DND-41 (cell line): ENCODE data around the gene PNPLA6.
A peak's percentile ranks its signal among the peaks of the same experiment; 100 is the strongest.

Experiments used
- ATAC-seq: fragments of 200-7000 bp; cut with Tn5 transposase; 3 replicates; pipeline ENCODE4 v1.9.1; 2021; ENCODE audit warnings: low read depth; ENCODE audit not compliant: insufficient read depth
- DNase-seq: peaks from one replicate; pipeline ENCODE4 v3.0.0-alpha.2; 2020
- H2AFZ ChIP-seq: 2 replicates; pipeline ENCODE4 v1.6.0; 2012; ENCODE audit warnings: low read depth, low read length
- H3K27ac ChIP-seq: 2 replicates; pipeline ENCODE4 v1.5.1; 2012; ENCODE audit warnings: low read length, inconsistent platforms
- H3K27me3 ChIP-seq: fragments of 200-600 bp; sonication (generic); 2 replicates; pipeline ENCODE4 v1.6.0; 2012; ENCODE audit warnings: low read length, mild to moderate bottlenecking, inconsistent platforms; ENCODE audit not compliant: insufficient read depth, poor library complexity
- H3K36me3 ChIP-seq: 2 replicates; pipeline ENCODE4 v1.5.1; 2012; ENCODE audit warnings: low read length, inconsistent platforms; ENCODE audit not compliant: insufficient read depth
- H3K4me1 ChIP-seq: 2 replicates; pipeline ENCODE4 v1.5.1; 2012; ENCODE audit warnings: mild to moderate bottlenecking, low read length; ENCODE audit not compliant: insufficient read depth
- H3K4me2 ChIP-seq: 2 replicates; pipeline ENCODE4 v1.6.0; 2012; ENCODE audit warnings: mild to moderate bottlenecking, moderate library complexity, low read length, inconsistent platforms; ENCODE audit not compliant: insufficient read depth
- H3K4me3 ChIP-seq, 2 experiments: fragments of 200-600 bp in 1 of 2; shearing (Covaris generic) in 1 of 2; 2 replicates each; pipeline ENCODE4 v1.5.1; 2012 to 2016; ENCODE audit warnings: inconsistent platforms in 2 of 2, low read length in 2 of 2, mild to moderate bottlenecking in 2 of 2, low read depth in 1 of 2, moderate library complexity in 1 of 2
- H3K79me2 ChIP-seq: 2 replicates; pipeline ENCODE4 v1.6.0; 2012; ENCODE audit warnings: low read length, inconsistent platforms; ENCODE audit not compliant: insufficient read depth
- H3K9ac ChIP-seq: 2 replicates; pipeline ENCODE4 v1.6.0; 2012; ENCODE audit warnings: low read depth, mild to moderate bottlenecking, inconsistent platforms, low read length, moderate library complexity
- H3K9me3 ChIP-seq: 2 replicates; pipeline ENCODE4 v1.5.1; 2012; ENCODE audit warnings: low read length, moderate library complexity, mild to moderate bottlenecking, inconsistent platforms; ENCODE audit not compliant: insufficient read depth, severe bottlenecking
- H4K20me1 ChIP-seq: 2 replicates; pipeline ENCODE4 v1.6.0; 2012; ENCODE audit warnings: low read length; ENCODE audit not compliant: insufficient read depth
- EZH2 ChIP-seq: IDR thresholded peaks from 3 replicates; pipeline ENCODE4 v1.6.1; 2012; ENCODE audit warnings: borderline replicate concordance, low read depth, mild to moderate bottlenecking, moderate library complexity, low read length, inconsistent platforms; ENCODE audit not compliant: severe bottlenecking
- TF ChIP-seq, protein P1 (sequence below): IDR thresholded peaks from 2 replicates; pipeline ENCODE4 v1.5.1; 2012; ENCODE audit warnings: borderline replicate concordance, low read length, moderate library complexity, mild to moderate bottlenecking; ENCODE audit not compliant: poor library complexity, severe bottlenecking; ENCODE audit errors: extremely low read depth

Gene PNPLA6

DNA sequence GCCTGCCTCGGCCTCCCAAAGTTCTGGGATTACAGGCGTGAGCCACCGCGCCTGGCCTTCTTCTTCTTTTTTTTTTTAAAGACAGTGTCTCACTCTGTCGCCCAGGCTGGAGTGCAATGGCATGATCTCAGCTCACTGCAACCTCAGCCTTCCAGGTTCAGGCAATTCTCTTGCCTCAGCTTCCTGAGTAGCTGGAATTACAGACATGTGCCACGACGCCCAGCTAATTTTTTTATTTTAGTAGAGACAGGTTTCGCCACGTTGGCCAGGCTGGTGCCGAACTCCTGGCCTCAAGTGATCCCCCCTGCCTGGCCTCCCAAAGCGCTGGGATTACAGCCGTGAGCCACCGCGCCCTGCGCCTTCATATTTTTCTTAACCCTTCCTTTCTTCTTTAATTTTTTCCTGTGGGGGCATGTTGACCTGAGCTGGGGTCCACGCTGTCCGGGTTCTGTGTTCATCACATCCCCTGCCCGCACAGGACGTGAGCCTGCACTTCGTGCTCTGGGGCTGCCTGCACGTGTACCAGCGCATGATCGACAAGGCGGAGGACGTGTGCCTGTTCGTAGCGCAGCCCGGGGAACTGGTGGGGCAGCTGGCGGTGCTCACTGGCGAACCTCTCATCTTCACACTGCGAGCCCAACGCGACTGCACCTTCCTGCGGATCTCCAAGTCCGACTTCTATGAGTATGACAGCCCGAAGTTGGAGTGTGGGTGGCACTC lies 14.1 kb downstream of the PNPLA6 start:
- no peaks in the 10 kb centered on the region; the same call in 1 of the 2 replicates for H4K20me1 ChIP-seq
- no peak for ATAC-seq

DNA sequence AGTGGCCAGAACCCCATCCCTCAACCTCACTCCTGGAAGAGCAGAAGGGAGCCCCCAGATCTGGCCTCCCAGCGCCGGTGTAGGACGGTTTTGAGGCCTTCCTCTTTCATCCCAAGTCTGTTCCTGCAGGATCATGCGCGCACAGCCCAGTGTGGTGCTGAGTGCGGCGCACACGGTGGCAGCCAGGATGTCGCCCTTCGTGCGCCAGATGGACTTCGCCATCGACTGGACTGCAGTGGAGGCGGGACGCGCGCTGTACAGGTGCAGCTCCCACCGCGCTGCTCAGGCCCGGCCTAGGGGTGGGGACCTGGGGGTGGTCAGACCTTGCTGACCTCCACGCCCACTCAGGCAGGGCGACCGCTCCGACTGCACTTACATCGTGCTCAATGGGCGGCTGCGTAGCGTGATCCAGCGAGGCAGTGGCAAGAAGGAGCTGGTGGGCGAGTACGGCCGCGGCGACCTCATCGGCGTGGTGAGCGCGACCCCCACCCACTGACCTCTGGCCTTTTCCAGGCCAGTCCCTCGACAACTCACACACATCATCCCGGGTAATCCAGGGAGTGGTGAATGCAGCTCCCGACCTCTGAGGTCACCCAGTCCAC lies 14.8 kb downstream of the PNPLA6 start:
- Histone ChIP-seq H3K4me1 (no peaks in the 10 kb centered on the region), H3K4me3 (no peak overlapping the region), H4K20me1 (no peaks in the 10 kb centered on the region; the same call in 1 of the 2 replicates), H3K9me3 (no peaks in the 10 kb centered on the region), H3K9ac (no peak overlapping the region), H3K79me2 (no peaks in the 10 kb centered on the region), H3K4me2 (no peak overlapping the region), H2AFZ (no peak overlapping the region), H3K27me3 (no peaks in the 10 kb centered on the region), H3K36me3 (peaks cover 24% of the 10 kb centered on the region), H3K27ac (no peak overlapping the region)
- DNase-seq (no peak), ATAC-seq (no peak)
- TF ChIP-seq, protein P1, sequence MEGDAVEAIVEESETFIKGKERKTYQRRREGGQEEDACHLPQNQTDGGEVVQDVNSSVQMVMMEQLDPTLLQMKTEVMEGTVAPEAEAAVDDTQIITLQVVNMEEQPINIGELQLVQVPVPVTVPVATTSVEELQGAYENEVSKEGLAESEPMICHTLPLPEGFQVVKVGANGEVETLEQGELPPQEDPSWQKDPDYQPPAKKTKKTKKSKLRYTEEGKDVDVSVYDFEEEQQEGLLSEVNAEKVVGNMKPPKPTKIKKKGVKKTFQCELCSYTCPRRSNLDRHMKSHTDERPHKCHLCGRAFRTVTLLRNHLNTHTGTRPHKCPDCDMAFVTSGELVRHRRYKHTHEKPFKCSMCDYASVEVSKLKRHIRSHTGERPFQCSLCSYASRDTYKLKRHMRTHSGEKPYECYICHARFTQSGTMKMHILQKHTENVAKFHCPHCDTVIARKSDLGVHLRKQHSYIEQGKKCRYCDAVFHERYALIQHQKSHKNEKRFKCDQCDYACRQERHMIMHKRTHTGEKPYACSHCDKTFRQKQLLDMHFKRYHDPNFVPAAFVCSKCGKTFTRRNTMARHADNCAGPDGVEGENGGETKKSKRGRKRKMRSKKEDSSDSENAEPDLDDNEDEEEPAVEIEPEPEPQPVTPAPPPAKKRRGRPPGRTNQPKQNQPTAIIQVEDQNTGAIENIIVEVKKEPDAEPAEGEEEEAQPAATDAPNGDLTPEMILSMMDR = no peak
- TF ChIP-seq EZH2 = no peak

More for the DNA sequence above, 14.1 kb downstream of the PNPLA6 start:
- H3K9me3 ChIP-seq = no peaks in the 10 kb centered on the region
- H3K36me3 ChIP-seq = peaks cover 18% of the 10 kb centered on the region
- H3K4me2 ChIP-seq = no peak overlapping the region
- H3K27me3 ChIP-seq = no peaks in the 10 kb centered on the region
- H3K4me1 ChIP-seq = no peaks in the 10 kb centered on the region
- H3K9ac ChIP-seq = no peak overlapping the region
- no peak overlapping the region for H2AFZ ChIP-seq
- TF ChIP-seq EZH2 = no peak
- TF ChIP-seq, protein P1 = no peak
- DNase-seq = no peak
- H3K27ac ChIP-seq = no peak overlapping the region
- no peak overlapping the region for H3K4me3 ChIP-seq
- H3K79me2 ChIP-seq = no peaks in the 10 kb centered on the region

DNA sequence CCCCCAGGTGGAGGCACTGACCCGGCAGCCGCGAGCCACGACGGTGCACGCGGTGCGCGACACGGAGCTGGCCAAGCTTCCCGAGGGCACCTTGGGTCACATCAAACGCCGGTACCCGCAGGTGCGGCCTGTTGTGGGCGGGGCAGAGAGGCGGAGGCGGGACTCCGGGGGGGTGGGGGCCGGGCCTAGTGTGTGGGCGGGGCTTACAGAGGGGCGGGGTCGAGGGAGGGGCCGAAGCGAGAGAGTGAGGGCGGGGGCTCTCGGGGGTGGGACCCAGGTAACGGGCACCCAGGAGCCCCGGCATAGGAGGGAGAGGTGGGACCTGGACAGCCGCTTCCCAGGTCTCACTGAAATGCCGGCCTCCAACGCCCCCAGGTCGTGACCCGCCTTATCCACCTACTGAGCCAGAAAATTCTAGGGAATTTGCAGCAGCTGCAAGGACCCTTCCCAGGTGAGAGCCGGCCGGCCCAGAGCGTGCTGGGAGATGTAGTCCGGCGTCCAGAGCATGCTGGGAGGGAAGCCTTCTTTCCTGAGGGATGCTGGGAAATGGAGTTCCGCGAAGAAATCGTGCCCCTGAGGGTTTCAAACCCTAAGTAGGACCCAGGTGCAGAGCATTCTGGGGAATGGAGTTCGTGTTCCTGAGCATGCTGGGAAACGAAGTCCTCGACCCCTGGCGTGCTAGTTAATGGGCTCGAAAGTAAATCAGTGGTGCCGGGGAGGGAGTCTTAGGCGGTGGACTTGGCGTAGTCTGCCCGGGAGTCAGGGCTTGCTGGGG lies 15.7 kb downstream of the PNPLA6 start:
- Histone ChIP-seq H3K9me3 (no peaks in the 10 kb centered on the region), H4K20me1 (no peaks in the 10 kb centered on the region; the same call in 1 of the 2 replicates), H2AFZ (no peak overlapping the region), H3K4me1 (no peaks in the 10 kb centered on the region), H3K79me2 (no peaks in the 10 kb centered on the region), H3K36me3 (peaks cover 25% of the 10 kb centered on the region), H3K27me3 (no peaks in the 10 kb centered on the region), H3K27ac (no peak overlapping the region), H3K4me3 (no peak overlapping the region), H3K4me2 (no peak overlapping the region), H3K9ac (no peak overlapping the region)
- TF ChIP-seq, protein P1 = no peak
- no peak for TF ChIP-seq EZH2
- ATAC-seq = peak; percentile 58; the same call in 2 of the 3 replicates
- peak; percentile 38 for DNase-seq
